K562 (cell line): ENCODE measurements around the gene LPIN1. TPM values are rescaled to one million over a fixed set of nuclear protein-coding genes. Genes with fewer than 3 reads are reported as not detected.

Source experiments
- ATAC-seq: fragments of 200-7000 bp; cut with Tn5 transposase; 3 replicates; pipeline ENCODE4 v1.9.1; 2020; ENCODE audit warnings: moderate library complexity
- BruUV-seq: library from RNA; stranded (reverse); fragments of 400-500 nt; replicated peaks from 2 replicates; lab custom pipeline; 2021; lab: Mats Ljungman, UMichigan
- CTCF ChIA-PET: fragments of 300-600 bp; formaldehyde crosslinking; extraction: SDS; loops from one replicate; lab custom pipeline; 2021; ENCODE audit warnings: low intra/inter-chr PET ratio; lab: Yijun Ruan, JAX
- POLR2A ChIA-PET: fragments of 300-600, 350-650 bp; sonication (Branson Sonifier 250); formaldehyde crosslinking; extraction: SDS; loops from one replicate; lab custom pipeline; 2021; ENCODE audit warnings: antibody characterized with exemption, inconsistent platforms; lab: Yijun Ruan, JAX
- DNase-seq, 4 experiments: peaks; one replicate each; pipeline versions ENCODE4 v3.0.0 to v3.0.0-alpha.2; 2011 to 2018; ENCODE audit warnings: low spot score in 3 of 4, mixed read lengths in 3 of 4; ENCODE audit errors: extremely low read depth in 1 of 4
- FAIRE-seq: peaks from 2 replicates; lab custom pipeline; 2011; peaks lifted over from hg19 to GRCh38; lab: Jason Lieb, UNC
- H2AFZ ChIP-seq: 2 replicates; pipeline ENCODE4 v1.6.0; 2011; ENCODE audit warnings: low read depth, low read length, control low read depth, inconsistent platforms
- H3K27ac ChIP-seq: fragments of 200-600 bp; 3 replicates; pipeline ENCODE4 v1.8.0; 2011; ENCODE audit warnings: low read depth, mild to moderate bottlenecking, control low read depth, inconsistent platforms, low read length, moderate library complexity, mixed read lengths; ENCODE audit errors: extremely low read depth
- H3K27me3 ChIP-seq, 2 experiments: fragments of 300-600 bp in 1 of 2; 2 replicates in 1 of 2; 3 replicates in 1 of 2; pipeline versions ENCODE4 v1.6.0 to v1.8.0; 2011; ENCODE audit warnings: inconsistent platforms in 2 of 2, low read length in 2 of 2, mild to moderate bottlenecking in 1 of 2, mixed read lengths in 1 of 2, moderate library complexity in 1 of 2; ENCODE audit not compliant: control insufficient read depth in 2 of 2, insufficient read depth in 2 of 2
- H3K36me3 ChIP-seq: fragments of 300-600 bp; 3 replicates; pipeline ENCODE4 v1.8.0; 2011; ENCODE audit warnings: mild to moderate bottlenecking, low read length, inconsistent platforms; ENCODE audit not compliant: control insufficient read depth, insufficient read depth
- H3K4me1 ChIP-seq, 2 experiments: fragments of 200-600 bp in 1 of 2; replicated peaks in 1 of 2; 2 replicates in 1 of 2; 3 replicates in 1 of 2; pipeline versions ENCODE4 v1.5.1 to v1.8.0; 2011; ENCODE audit warnings: inconsistent platforms in 2 of 2, low read length in 2 of 2, mild to moderate bottlenecking in 1 of 2, mixed read lengths in 1 of 2, moderate library complexity in 1 of 2; ENCODE audit not compliant: control insufficient read depth in 2 of 2, insufficient read depth in 2 of 2
- H3K4me2 ChIP-seq: 2 replicates; pipeline ENCODE4 v1.6.1; 2011; ENCODE audit warnings: low read length, control low read depth, inconsistent platforms, mixed read lengths; ENCODE audit not compliant: insufficient read depth
- H3K4me3 ChIP-seq: fragments of 200-600 bp; sonication (generic), shearing (Covaris generic); 2 replicates; pipeline ENCODE4 v1.5.1; 2016; ENCODE audit warnings: control low read depth, inconsistent platforms
- H3K79me2 ChIP-seq: fragments of 200-600 bp; 3 replicates; pipeline ENCODE4 v1.8.0; 2011; ENCODE audit warnings: low read length, inconsistent platforms; ENCODE audit not compliant: control insufficient read depth, insufficient read depth
- H3K9ac ChIP-seq, 2 experiments: 2 replicates each; pipeline versions ENCODE4 v1.6.0 to v1.6.1; 2011; ENCODE audit warnings: low read depth in 2 of 2, low read length in 2 of 2, control low read depth in 1 of 2, inconsistent platforms in 1 of 2, mild to moderate bottlenecking in 1 of 2, mixed read lengths in 1 of 2; ENCODE audit not compliant: insufficient read depth in 1 of 2
- H3K9me1 ChIP-seq: one replicate; pipeline ENCODE4 v1.6.0; 2011; ENCODE audit warnings: inconsistent platforms, mild to moderate bottlenecking, low read length, moderate library complexity; ENCODE audit not compliant: control insufficient read depth, insufficient read depth
- H3K9me3 ChIP-seq: replicated peaks from 2 replicates; pipeline ENCODE4 v1.5.1; 2011; ENCODE audit warnings: low read depth, low read length, inconsistent platforms; ENCODE audit not compliant: control insufficient read depth, insufficient read depth
- H4K20me1 ChIP-seq: replicated peaks from 2 replicates; pipeline ENCODE4 v1.6.1; 2011; ENCODE audit warnings: low read length, inconsistent platforms, mixed read lengths; ENCODE audit not compliant: control insufficient read depth, insufficient read depth
- ARID1B ChIP-seq: fragments of 450-650 bp; IDR thresholded peaks from 2 replicates; pipeline ENCODE4 v1.6.1; 2016; ENCODE audit warnings: antibody characterized with exemption, mild to moderate bottlenecking, inconsistent platforms
- CBFA2T3 ChIP-seq: fragments of 450-650 bp; IDR thresholded peaks from 2 replicates; pipeline ENCODE4 v1.6.1; 2017
- GATA2 ChIP-seq: sonication (generic); formaldehyde crosslinking; IDR thresholded peaks from 2 replicates; pipeline ENCODE4 v1.4.0; 2020; ENCODE audit warnings: mild to moderate bottlenecking, missing genetic modification reagents
- KDM1A ChIP-seq, 2 experiments: fragments of 450-650 bp; IDR thresholded peaks; 2 replicates each; pipeline ENCODE4 v1.6.1; 2016; ENCODE audit warnings: mild to moderate bottlenecking in 2 of 2
- KDM5B ChIP-seq: fragments of 200-600 bp; sonication (generic); IDR thresholded peaks from 2 replicates; pipeline ENCODE4 v1.6.1; 2012; ENCODE audit warnings: low read depth, mild to moderate bottlenecking, moderate library complexity, low read length, control low read depth, inconsistent platforms; ENCODE audit not compliant: insufficient replicate concordance
- RBM25 ChIP-seq: fragments of 200-400 bp; formaldehyde crosslinking; IDR thresholded peaks from 2 replicates; pipeline ENCODE4 v1.6.1; 2018; ENCODE audit warnings: low read length, low read depth, moderate library complexity; ENCODE audit not compliant: severe bottlenecking
- RFX1 ChIP-seq: fragments of 450-650 bp; IDR thresholded peaks from 2 replicates; pipeline ENCODE4 v1.6.1; 2016; ENCODE audit warnings: mild to moderate bottlenecking, moderate library complexity
- TAL1 ChIP-seq: fragments of 450-650 bp; IDR thresholded peaks from 2 replicates; pipeline ENCODE4 v1.6.1; 2016; ENCODE audit warnings: mild to moderate bottlenecking
- TCFL5 ChIP-seq: fragments of 250-450 bp; sonication (Bioruptor Pico); conservative IDR thresholded peaks from 2 replicates; pipeline ENCODE4 v1.6.1; 2021; ENCODE audit warnings: mild to moderate bottlenecking, moderate library complexity, matching md5 sums
- ZBTB17 ChIP-seq: fragments of 450-650 bp; formaldehyde crosslinking; IDR thresholded peaks from 2 replicates; pipeline ENCODE4 v1.4.0; 2020; ENCODE audit warnings: mild to moderate bottlenecking
- ZC3H4 ChIP-seq: sonication (generic); formaldehyde crosslinking; IDR thresholded peaks from 2 replicates; pipeline ENCODE4 v1.9.0; 2021; ENCODE audit warnings: missing genetic modification reagents, borderline replicate concordance
- ZFP36 ChIP-seq: fragments of 150-350 bp; IDR thresholded peaks from 2 replicates; pipeline ENCODE4 v1.6.1; 2018; ENCODE audit warnings: low read length, low read depth; ENCODE audit not compliant: partially characterized antibody
- ZNF518B ChIP-seq: fragments of 250-450 bp; sonication (Bioruptor Pico); IDR thresholded peaks from 2 replicates; pipeline ENCODE4 v1.5.0; 2021; ENCODE audit warnings: mild to moderate bottlenecking, moderate library complexity
- WGBS: fragments of 100-300 bp; shearing (Covaris generic); methylation state at CpG from one replicate; pipeline ENCODE4 v1.1.6; 2016; ENCODE audit warnings: low coverage, mixed read lengths; ENCODE audit not compliant: insufficient coverage; ENCODE audit errors: missing lambda C conversion rate; 5-methylcytosine and 5-hydroxymethylcytosine counted together
- in situ Hi-C: fragments of 300-500 bp; cut with MboI; formaldehyde crosslinking; loops from 4 replicates; pipeline ENCODE4 v1.15.0; 2018; ENCODE audit warnings: inconsistent platforms, mixed read lengths
- intact Hi-C: fragments of 100-400 bp; cut with micrococcal nuclease; formaldehyde crosslinking; loops from 2 replicates; pipeline ENCODE4 v1.14.2; 2022
- polyA plus RNA-seq, 8 experiments: library from polyadenylated mRNA; depleted of rRNA in 4 of 8; stranded (reverse) in 5 of 8; unstranded in 3 of 8; fragments of >200 nt; fragmentation: Nextera tagmentation in 2 of 8; fragmentation: Illumina TruSeq in 1 of 8; extraction: Ambion mirVana in 2 of 8; extraction: Trizol in 1 of 8; gene quantifications; 2 replicates each; pipeline versions ENCODE4 v1.2.1 to v1.2.3, GENCODE V29; 2011 to 2014; ENCODE audit warnings: inconsistent platforms in 1 of 8, missing spikeins in 1 of 8
- total RNA-seq, 7 experiments: library from RNA; depleted of rRNA in 6 of 7; stranded (reverse); fragments of >200 nt in 6 of 7; fragmentation: Illumina TruSeq in 2 of 7; extraction: Trizol in 2 of 7; gene quantifications; 2 replicates each; pipeline versions ENCODE4 v1.2.1 to v1.2.3, GENCODE V29; 2011 to 2021; ENCODE audit warnings: low replicate concordance in 1 of 7
- TF ChIP-seq, protein P1 (sequence below): sonication (generic); formaldehyde crosslinking; IDR thresholded peaks from 2 replicates; pipeline ENCODE4 v1.8.1; 2022; ENCODE audit warnings: missing genetic modification reagents
- TF ChIP-seq, protein P2 (sequence below): fragments of 250-450 bp; sonication (Bioruptor Pico); IDR thresholded peaks from 2 replicates; pipeline ENCODE4 v1.4.0; 2020; ENCODE audit warnings: mild to moderate bottlenecking, moderate library complexity
- TF ChIP-seq, protein P3 (sequence below): fragments of 250-450 bp; sonication (Bioruptor Pico); IDR thresholded peaks from 2 replicates; pipeline ENCODE4 v1.5.0; 2021

Gene LPIN1
- total and polyA plus RNA-seq, 9 of the 15 experiments (the other 6 are each of a cell fraction or from before 2014, with no cell fraction given) = 9.2 to 84.0 (median 27.8) TPM

DNA sequence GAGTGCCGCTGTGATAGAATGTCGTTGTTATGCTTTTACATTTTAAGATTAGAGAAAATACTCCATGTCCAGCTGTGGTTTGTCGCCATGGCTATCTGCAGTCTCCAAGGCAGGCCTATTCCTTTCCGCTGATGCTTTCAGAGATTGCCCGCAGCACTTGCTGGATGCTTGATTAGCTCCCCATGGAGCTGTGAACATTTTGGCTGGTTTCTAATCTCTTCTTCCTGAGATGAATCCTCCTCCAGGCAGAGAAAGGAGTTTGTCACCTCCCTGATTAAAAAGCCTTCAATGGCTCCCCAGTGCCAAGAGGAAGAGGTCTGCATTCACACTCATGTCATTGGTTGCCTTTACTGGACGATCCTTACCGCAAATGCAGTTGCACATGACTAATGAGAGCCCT lies 32.6 kb upstream of the LPIN1 start:
- FAIRE-seq = no peak
- Histone ChIP-seq H3K9me3 (no peaks in the 10 kb centered on the region), H3K4me2 (no peak overlapping the region), H3K79me2 (no peaks in the 10 kb centered on the region), H2AFZ (no peak overlapping the region), H3K27me3 (peaks cover 12 to 43% of the 10 kb centered on the region in 2 experiments; a peak in 3 of 5 replicates), H3K9ac (no peak overlapping the region), H3K4me1 (peaks cover 3 to 9% of the 10 kb centered on the region in 2 experiments; a peak in 3 of 5 replicates), H3K9me1 (no peaks in the 10 kb centered on the region), H3K27ac (no peak overlapping the region), H3K36me3 (no peaks in the 10 kb centered on the region), H3K4me3 (no peak overlapping the region), H4K20me1 (no peaks in the 10 kb centered on the region; the same call in 1 of the 2 replicates)
- DNase-seq = peak in 1 of 4 experiments; percentile 31
- POLR2A ChIA-PET = no interaction called here
- 5% methylated on average over 7 of the region's 7 CpGs for WGBS
- intact Hi-C loops = no loop called here
- CTCF ChIA-PET = no interaction called here
- ATAC-seq = peak; percentile 48; the same call in 2 of the 3 replicates
- in situ Hi-C loops = no loop called here
- BruUV-seq = no TSS peak
- TF ChIP-seq ZBTB17 (CRISPR knock-in tag) (no peak), ZNF518B (CRISPR knock-in tag) (no peak), GATA2 (peak; percentile 84), TAL1 (peak; percentile 7; the same call in 1 of the 2 replicates), ZC3H4 (CRISPR knock-in tag) (no peak), ARID1B (peak; percentile 23; the same call in 1 of the 2 replicates), ZFP36 (peak; percentile 77), RBM25 (peak; percentile 20), RFX1 (peak; percentile 48; the same call in 1 of the 2 replicates), KDM5B (no peak), KDM1A (IDR thresholded peaks at IDR 0.05) (peak in 1 of 2 experiments; percentile 55; a peak in 1 of 4 replicates), TCFL5 (CRISPR knock-in tag) (no peak), CBFA2T3 (peak; percentile 72)
- TF ChIP-seq, protein P1, sequence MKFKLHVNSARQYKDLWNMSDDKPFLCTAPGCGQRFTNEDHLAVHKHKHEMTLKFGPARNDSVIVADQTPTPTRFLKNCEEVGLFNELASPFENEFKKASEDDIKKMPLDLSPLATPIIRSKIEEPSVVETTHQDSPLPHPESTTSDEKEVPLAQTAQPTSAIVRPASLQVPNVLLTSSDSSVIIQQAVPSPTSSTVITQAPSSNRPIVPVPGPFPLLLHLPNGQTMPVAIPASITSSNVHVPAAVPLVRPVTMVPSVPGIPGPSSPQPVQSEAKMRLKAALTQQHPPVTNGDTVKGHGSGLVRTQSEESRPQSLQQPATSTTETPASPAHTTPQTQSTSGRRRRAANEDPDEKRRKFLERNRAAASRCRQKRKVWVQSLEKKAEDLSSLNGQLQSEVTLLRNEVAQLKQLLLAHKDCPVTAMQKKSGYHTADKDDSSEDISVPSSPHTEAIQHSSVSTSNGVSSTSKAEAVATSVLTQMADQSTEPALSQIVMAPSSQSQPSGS (CRISPR knock-in tag) = no peak
- TF ChIP-seq, protein P2, sequence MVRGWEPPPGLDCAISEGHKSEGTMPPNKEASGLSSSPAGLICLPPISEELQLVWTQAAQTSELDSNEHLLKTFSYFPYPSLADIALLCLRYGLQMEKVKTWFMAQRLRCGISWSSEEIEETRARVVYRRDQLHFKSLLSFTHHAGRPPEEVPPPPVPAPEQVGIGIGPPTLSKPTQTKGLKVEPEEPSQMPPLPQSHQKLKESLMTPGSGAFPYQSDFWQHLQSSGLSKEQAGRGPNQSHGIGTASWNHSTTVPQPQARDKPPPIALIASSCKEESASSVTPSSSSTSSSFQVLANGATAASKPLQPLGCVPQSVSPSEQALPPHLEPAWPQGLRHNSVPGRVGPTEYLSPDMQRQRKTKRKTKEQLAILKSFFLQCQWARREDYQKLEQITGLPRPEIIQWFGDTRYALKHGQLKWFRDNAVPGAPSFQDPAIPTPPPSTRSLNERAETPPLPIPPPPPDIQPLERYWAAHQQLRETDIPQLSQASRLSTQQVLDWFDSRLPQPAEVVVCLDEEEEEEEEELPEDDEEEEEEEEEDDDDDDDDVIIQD (CRISPR knock-in tag) = no peak
- TF ChIP-seq, protein P3, sequence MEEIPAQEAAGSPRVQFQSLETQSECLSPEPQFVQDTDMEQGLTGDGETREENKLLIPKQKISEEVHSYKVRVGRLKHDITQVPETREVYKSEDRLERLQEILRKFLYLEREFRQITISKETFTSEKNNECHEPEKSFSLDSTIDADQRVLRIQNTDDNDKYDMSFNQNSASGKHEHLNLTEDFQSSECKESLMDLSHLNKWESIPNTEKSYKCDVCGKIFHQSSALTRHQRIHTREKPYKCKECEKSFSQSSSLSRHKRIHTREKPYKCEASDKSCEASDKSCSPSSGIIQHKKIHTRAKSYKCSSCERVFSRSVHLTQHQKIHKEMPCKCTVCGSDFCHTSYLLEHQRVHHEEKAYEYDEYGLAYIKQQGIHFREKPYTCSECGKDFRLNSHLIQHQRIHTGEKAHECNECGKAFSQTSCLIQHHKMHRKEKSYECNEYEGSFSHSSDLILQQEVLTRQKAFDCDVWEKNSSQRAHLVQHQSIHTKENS (CRISPR knock-in tag) = no peak
